ENCODE data around the gene LRIT2. TPM values are rescaled to one million over a fixed set of nuclear protein-coding genes. Genes with fewer than 3 reads are reported as not detected.

The LRIT2 gene
- total and polyA plus RNA-seq, 7 donors = not detected

GRCh38 chr10:84262190-84262956 lies 37.0 kb upstream of the LRIT2 start:
- Histone ChIP-seq H3K4me3 (no peak overlapping the region), H3K27ac (no peak overlapping the region), H3K36me3 (ENCODE audit: insufficient read depth in 1 of 2, low read depth in 1 of 2) (no peaks in the 10 kb centered on the region), H3K27me3 (ENCODE audit: insufficient read depth in 3 of 3, low read length in 2 of 3) (peaks cover 0 to 12% (median 7%) of the 10 kb centered on the region in 3 donors), H3K9me3 (no peaks in the 10 kb centered on the region), H3K4me1 (no peaks in the 10 kb centered on the region)
- intact Hi-C loops (cut with DNase I) = loop anchor here in 1 of 2 donors (10.0 kb wide), 1 partner anchor 112 kb away; no protein-coding TSS in a partner anchor
- TF ChIP-seq CTCF (IDR thresholded peaks at IDR 0.05) = no peak
- WGBS, 3 donors = 72% methylated on average over 13 of the region's 13 CpGs
- ATAC-seq (no peak), DNase-seq (no peak)

GRCh38 chr10:84261236-84261915 lies 36.0 kb upstream of the LRIT2 start:
- Histone ChIP-seq H3K9me3 (no peaks in the 10 kb centered on the region), H3K4me3 (no peak overlapping the region), H3K27me3 (ENCODE audit: insufficient read depth in 3 of 3, low read length in 2 of 3) (peaks cover 0 to 15% (median 7%) of the 10 kb centered on the region in 3 donors), H3K27ac (no peak overlapping the region), H3K4me1 (no peaks in the 10 kb centered on the region), H3K36me3 (ENCODE audit: insufficient read depth in 1 of 2, low read depth in 1 of 2) (no peaks in the 10 kb centered on the region)
- intact Hi-C loops (cut with DNase I) = loop anchor here in 1 of 2 donors (10.0 kb wide), 1 partner anchor 113 kb away; no protein-coding TSS in a partner anchor
- no peak for TF ChIP-seq CTCF (IDR thresholded peaks at IDR 0.05)
- ATAC-seq = no peak
- no peak for DNase-seq
- WGBS, 3 donors = 73 to 88% (median 76%) methylated on average over 6 to 7 of the region's 7 CpGs

- Histone ChIP-seq H3K4me3 (no peak overlapping the region), H3K27me3 (ENCODE audit: insufficient read depth in 3 of 3, low read length in 2 of 3) (peaks cover 0 to 15% (median 9%) of the 10 kb centered on the region in 3 donors), H3K4me1 (no peaks in the 10 kb centered on the region), H3K36me3 (ENCODE audit: insufficient read depth in 1 of 2, low read depth in 1 of 2) (no peaks in the 10 kb centered on the region), H3K27ac (no peak overlapping the region), H3K9me3 (no peaks in the 10 kb centered on the region)
- no peak for DNase-seq
- WGBS, 3 donors = 75 to 79% (median 78%) methylated on average over 7 of the region's 7 CpGs
- ATAC-seq = no peak
- intact Hi-C loops (cut with DNase I) = no loop called here
- TF ChIP-seq CTCF (IDR thresholded peaks at IDR 0.05) = no peak
These were observed 32.8 kb upstream of the LRIT2 start for GRCh38 chr10:84258034-84258695.

GRCh38 chr10:84257343-84258020 lies 32.1 kb upstream of the LRIT2 start:
- DNase-seq (no peak), ATAC-seq (no peak)
- intact Hi-C loops (cut with DNase I) = no loop called here
- WGBS, 3 donors = 67 to 78% (median 77%) methylated on average over 15 of the region's 15 CpGs
- Histone ChIP-seq H3K4me1 (no peaks in the 10 kb centered on the region), H3K9me3 (no peaks in the 10 kb centered on the region), H3K36me3 (ENCODE audit: insufficient read depth in 1 of 2, low read depth in 1 of 2) (no peaks in the 10 kb centered on the region), H3K27ac (no peak overlapping the region), H3K4me3 (no peak overlapping the region), H3K27me3 (ENCODE audit: insufficient read depth in 3 of 3, low read length in 2 of 3) (peaks cover 0 to 15% (median 9%) of the 10 kb centered on the region in 3 donors)
- TF ChIP-seq CTCF (IDR thresholded peaks at IDR 0.05) = no peak

Measured in psoas muscle (tissue), 8 donors.